Neural crest cell (in vitro differentiated cells): ENCODE data around the gene C1QTNF3. TPM values are rescaled to one million over a fixed set of nuclear protein-coding genes. Genes with fewer than 3 reads are reported as not detected.
A peak's percentile ranks its signal among the peaks of the same experiment; 100 is the strongest.

Experiments used
- DNase-seq: peaks from one replicate; pipeline ENCODE4 v3.0.0; 2021; ENCODE audit warnings: low read depth, mixed read lengths, low spot score
- H3K27ac Mint-ChIP-seq: one replicate; pipeline ENCODE4 v1.8.0; 2021; ENCODE audit warnings: mild to moderate bottlenecking, mixed read lengths; ENCODE audit not compliant: unreplicated experiment
- H3K27me3 Mint-ChIP-seq: 2 replicates; pipeline ENCODE4 v1.8.0; 2021; ENCODE audit warnings: low read depth, mild to moderate bottlenecking, mixed read lengths
- H3K36me3 Mint-ChIP-seq: 2 replicates; pipeline ENCODE4 v1.8.0; 2021; ENCODE audit warnings: low read depth, mild to moderate bottlenecking, mixed read lengths
- H3K4me1 Mint-ChIP-seq: 2 replicates; pipeline ENCODE4 v1.8.0; 2021; ENCODE audit warnings: mixed read lengths
- H3K4me3 Mint-ChIP-seq: one replicate; pipeline ENCODE4 v1.8.0; 2021; ENCODE audit warnings: mild to moderate bottlenecking, mixed read lengths
- H3K9me3 Mint-ChIP-seq: 2 replicates; pipeline ENCODE4 v1.8.0; 2021; ENCODE audit warnings: mixed read lengths
- CTCF ChIP-seq: fragments of 200-600 bp; sonication (generic); conservative IDR thresholded peaks from 2 replicates; pipeline ENCODE4 v1.5.0; 2021; ENCODE audit warnings: antibody characterized with exemption, mild to moderate bottlenecking
- total RNA-seq: library from RNA; stranded (reverse); gene quantifications from 2 replicates; pipeline ENCODE4 v1.2.1, GENCODE V29; 2021

The C1QTNF3 gene
- total RNA-seq, 1 donor from 2014 or later: 7.7 TPM

GRCh38 chr5:34005211-34005610 lies 37.8 kb downstream of the C1QTNF3 start:
- Mint-ChIP-seq H3K27ac (no peak overlapping the region), H3K27me3 (no peaks in the 10 kb centered on the region), H3K36me3 (peaks cover 10% of the 10 kb centered on the region), H3K9me3 (no peaks in the 10 kb centered on the region), H3K4me3 (peak overlapping the region; percentile 54), H3K4me1 (peaks cover 69% of the 10 kb centered on the region)
- no peak for DNase-seq
- TF ChIP-seq CTCF: no peak

GRCh38 chr5:34003941-34004340 lies 39.1 kb downstream of the C1QTNF3 start:
- H3K36me3 Mint-ChIP-seq: peaks cover 10% of the 10 kb centered on the region
- no peak overlapping the region for H3K4me3 Mint-ChIP-seq
- peaks cover 56% of the 10 kb centered on the region for H3K4me1 Mint-ChIP-seq
- no peaks in the 10 kb centered on the region for H3K9me3 Mint-ChIP-seq
- TF ChIP-seq CTCF: no peak
- no peaks in the 10 kb centered on the region for H3K27me3 Mint-ChIP-seq
- no peak for DNase-seq
- H3K27ac Mint-ChIP-seq: no peak overlapping the region

- no peak for DNase-seq
- H3K4me3 Mint-ChIP-seq: peak overlapping the region; percentile 7
- H3K36me3 Mint-ChIP-seq: peaks cover 10% of the 10 kb centered on the region
- H3K27ac Mint-ChIP-seq: no peak overlapping the region
- no peak for TF ChIP-seq CTCF
- no peaks in the 10 kb centered on the region for H3K27me3 Mint-ChIP-seq
- peaks cover 48% of the 10 kb centered on the region for H3K4me1 Mint-ChIP-seq
- no peaks in the 10 kb centered on the region for H3K9me3 Mint-ChIP-seq
Observed at GRCh38 chr5:34002629-34003328, 40.2 kb downstream of the C1QTNF3 start.

- H3K27me3 Mint-ChIP-seq: no peaks in the 10 kb centered on the region
- H3K4me1 Mint-ChIP-seq: peaks cover 45% of the 10 kb centered on the region
- peak overlapping the region; percentile 38 for H3K27ac Mint-ChIP-seq
- H3K36me3 Mint-ChIP-seq: peaks cover 13% of the 10 kb centered on the region
- DNase-seq: no peak
- H3K4me3 Mint-ChIP-seq: peak overlapping the region; percentile 61
- no peaks in the 10 kb centered on the region for H3K9me3 Mint-ChIP-seq
- TF ChIP-seq CTCF: no peak
Observed at GRCh38 chr5:34001241-34001841, 41.7 kb downstream of the C1QTNF3 start.

- H3K9me3 Mint-ChIP-seq: no peaks in the 10 kb centered on the region
- peaks cover 39% of the 10 kb centered on the region for H3K4me1 Mint-ChIP-seq
- no peak for TF ChIP-seq CTCF
- no peak overlapping the region for H3K27ac Mint-ChIP-seq
- H3K36me3 Mint-ChIP-seq: peaks cover 13% of the 10 kb centered on the region
- H3K27me3 Mint-ChIP-seq: no peaks in the 10 kb centered on the region
- H3K4me3 Mint-ChIP-seq: no peak overlapping the region
- DNase-seq: no peak
Observed at GRCh38 chr5:33999978-34000377, 43.0 kb downstream of the C1QTNF3 start.
